GM19463 (cell line): ENCODE measurements around the gene CD81.

Experiments used
- ATAC-seq: cut with Tn5 transposase; IDR thresholded peaks from one replicate; pipeline ENCODE4 v1.9.1; 2021; ENCODE audit warnings: mild to moderate bottlenecking, moderate library complexity; ENCODE audit not compliant: unreplicated experiment

The CD81 gene

DNA sequence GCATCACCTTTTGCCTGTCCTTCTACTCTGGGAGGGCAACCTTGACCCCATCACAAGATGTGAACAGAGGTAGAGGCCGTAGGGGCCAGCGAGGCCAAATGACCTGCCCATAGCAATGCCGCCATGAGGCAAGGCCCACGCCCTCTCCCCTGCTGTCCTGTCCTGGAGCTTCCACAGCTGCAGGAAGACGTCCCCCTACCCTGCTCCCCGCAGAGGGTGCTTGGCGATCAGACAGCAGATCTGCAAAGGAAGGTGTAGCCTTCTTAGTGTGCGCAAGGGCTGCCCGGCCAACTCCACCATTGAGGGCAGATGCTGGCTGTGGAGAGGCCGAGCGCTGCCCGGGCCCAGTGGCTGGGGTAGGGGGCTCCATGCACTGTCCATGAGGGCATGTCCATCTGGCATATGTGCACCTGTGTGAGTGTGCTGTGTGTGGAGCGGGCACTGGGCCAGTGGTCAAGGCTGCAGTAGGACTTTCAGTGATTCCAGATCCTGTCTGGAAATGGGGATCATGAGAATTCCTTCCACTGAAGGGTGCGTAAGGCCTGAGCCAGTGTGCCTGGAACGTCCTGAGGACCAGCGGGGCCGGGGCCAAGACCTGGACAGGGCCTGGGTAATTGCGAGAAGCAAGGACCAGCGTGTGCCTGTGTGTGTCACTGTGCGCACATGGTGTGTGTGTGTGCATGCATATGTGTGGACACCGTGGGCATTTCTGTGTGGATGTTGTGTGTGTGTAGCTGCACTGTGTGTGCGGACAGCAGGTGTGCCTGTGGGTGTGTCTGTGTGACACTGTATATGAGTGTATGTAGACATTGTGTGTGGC is 56.2 kb downstream of the CD81 start:
- no peak for ATAC-seq

DNA sequence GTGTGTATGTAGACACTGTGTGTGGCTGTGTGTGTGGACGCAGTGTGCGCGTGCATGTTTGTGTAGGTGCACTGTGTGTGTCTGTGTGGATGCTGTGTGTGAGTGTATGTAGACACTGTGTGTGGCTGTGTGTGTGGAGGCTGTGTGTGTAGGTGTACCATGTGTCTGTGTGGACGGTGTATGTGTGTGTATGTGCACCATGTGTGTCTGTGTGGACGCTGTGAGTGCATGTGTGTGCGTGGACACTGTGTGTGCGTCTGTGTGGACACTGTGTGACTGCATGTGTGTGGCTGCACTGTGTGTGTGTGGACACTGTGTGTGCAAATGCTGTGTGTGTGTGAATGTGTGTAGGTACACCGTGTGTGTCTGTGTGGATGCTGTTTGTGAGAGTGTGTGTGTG is 56.9 kb downstream of the CD81 start:
- no peak for ATAC-seq

GRCh38 chr11:2434506-2435255 is 57.6 kb downstream of the CD81 start:
- no peak for ATAC-seq

DNA sequence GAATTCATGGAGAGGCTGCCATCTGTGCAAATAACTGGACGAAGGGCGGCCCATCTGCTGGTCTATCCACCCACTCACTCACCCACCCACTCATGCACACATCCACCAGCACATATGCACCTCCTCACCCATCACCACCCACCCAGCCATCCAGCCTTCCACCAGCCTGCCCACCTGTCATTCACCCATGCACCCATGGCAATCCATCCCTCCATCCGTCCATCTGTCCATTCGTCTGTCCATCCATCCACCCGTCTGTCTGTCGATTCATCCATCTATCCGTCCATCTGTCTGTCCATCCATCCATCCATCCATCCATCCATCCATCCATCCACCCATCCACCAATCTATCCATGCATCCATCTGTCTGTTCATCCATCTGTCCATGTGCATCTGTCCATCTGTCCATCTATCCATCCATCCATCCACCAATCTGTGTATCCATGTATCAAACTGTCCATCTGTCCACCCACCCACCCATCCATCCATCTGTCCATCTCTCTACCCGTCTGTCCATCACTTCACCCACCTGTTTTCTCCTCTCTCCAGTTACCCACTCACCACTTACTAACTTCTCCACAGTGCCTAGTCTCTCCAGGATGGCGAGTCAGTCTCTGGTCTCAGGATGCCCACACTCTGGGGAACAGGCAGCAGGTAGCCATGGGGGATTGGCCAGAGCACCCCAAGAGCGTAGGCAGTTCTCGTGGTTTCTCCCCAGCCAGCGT is 58.3 kb downstream of the CD81 start:
- no peak for ATAC-seq

GRCh38 chr11:2436013-2436520 is 59.0 kb downstream of the CD81 start:
- no peak for ATAC-seq

GRCh38 chr11:2436521-2437031 is 59.5 kb downstream of the CD81 start:
- no peak for ATAC-seq

DNA sequence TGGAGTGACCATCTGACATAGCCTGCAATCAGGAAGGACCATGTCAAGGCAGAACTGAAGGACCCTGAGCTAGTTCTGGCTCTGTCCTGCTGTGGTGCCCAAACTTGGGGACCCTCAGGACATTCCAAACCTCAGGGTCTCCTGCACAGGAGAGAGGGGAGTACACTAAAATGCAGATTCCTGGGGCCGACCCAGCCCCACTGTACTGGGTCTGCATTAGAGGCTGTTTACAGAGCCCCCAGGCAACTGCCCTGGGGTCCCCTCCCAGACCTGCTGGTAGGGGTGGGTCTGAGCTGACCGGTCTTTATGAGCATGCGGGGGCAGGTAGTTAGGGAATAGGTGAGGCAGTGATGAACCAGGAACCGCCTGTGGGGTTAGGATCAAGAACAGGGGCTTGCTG is 60.4 kb downstream of the CD81 start:
- ATAC-seq, result no peak

- ATAC-seq, result no peak
These were observed 62.7 kb downstream of the CD81 start for GRCh38 chr11:2439820-2440219.

DNA sequence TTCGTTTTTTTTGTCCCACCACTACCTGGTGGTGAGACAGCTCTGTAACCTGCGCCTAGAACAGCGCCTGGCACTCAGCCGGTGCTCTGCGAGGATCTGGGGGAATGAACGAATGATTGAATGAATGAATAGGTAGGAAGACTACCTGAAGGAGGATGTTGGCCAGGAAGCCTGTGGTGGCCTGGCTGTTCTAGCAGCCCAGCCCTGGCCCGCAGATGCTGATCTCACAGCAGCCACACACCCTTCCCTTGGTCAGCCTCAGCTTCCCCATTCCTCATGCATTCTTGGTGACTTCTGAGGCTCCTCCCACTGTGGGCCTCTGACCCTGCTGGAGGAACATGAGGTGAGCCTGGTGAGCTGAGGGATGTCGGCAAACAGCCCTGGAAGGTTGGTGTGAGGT is 63.5 kb downstream of the CD81 start:
- no peak for ATAC-seq

DNA sequence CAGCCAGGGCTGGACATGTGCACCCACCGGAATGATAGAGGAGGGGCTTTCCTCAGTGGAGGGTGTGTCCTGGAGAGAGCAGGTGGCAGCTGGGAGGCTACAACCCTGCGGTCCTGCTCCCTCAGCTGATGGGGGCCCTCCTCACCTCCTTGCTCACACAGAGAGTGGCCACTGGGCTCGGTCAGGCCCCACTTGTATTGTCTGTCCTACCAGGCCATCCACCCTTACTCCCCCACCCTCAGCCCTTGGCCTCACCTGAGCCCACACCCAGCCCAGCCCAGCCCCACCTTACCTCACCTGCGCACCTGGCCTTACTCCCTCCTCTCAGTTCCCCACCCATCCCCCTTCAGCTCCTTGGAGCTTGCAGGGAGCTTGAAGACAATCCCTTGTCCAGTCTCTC is 64.1 kb downstream of the CD81 start:
- no peak for ATAC-seq

GRCh38 chr11:2442589-2442988 is 65.5 kb downstream of the CD81 start:
- no peak for ATAC-seq

- ATAC-seq, result no peak
These were observed 66.3 kb downstream of the CD81 start for GRCh38 chr11:2443406-2443805.

- ATAC-seq, result no peak
These were observed 67.0 kb downstream of the CD81 start, which contains the start of gene TRPM5 for GRCh38 chr11:2443881-2444820. TSS of gene TRPM5 (minus strand) at chr11:2444514. CDS start at chr11:2423036, 21,478 bp downstream.

- ATAC-seq, result no peak
These were observed 68.0 kb downstream of the CD81 start, which contains the start of gene KCNQ1 for GRCh38 chr11:2444821-2445745. TSS of gene KCNQ1 (plus strand) at chr11:2445008. CDS start at chr11:2445099, 91 bp downstream.

DNA sequence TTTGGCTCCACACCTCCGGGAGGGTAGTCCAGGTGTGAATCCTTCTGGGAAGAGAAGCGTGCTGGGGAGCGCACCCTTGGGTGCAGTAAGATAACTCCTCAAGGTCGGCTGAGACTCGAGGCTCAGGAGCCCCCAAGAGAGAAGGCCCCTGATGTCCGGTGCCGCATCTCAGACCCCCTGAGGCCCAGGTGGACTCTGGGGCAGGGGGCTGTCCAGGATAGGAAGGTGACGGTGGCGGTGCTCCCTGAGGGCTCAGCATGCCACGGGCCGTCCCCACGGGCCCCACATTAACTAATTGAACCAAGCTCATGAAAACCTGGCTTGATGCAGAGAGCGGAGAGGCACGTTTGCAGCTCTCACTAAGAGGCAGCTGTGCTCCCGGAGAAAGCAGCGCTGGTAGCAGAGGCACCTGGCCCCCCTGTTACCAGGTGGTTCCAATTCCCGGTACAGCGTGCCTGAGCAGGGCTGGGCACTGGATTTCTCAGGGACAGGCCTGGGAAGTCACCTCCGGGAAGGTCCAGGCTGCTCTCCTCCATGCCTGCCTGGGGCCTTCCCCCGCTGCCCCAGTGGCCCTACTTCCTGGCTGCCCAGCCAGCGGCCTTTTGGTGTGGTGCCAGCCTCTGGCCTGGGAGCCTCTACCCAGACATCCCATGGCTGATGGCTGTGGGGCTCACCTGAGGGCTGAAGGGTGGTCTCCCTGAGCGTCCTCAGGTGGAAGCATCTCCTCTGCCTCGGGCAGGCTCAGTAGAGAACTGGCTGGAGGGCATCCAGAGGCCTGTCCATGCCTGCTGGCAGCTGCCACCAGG is 68.8 kb downstream of the CD81 start:
- ATAC-seq, result no peak

DNA sequence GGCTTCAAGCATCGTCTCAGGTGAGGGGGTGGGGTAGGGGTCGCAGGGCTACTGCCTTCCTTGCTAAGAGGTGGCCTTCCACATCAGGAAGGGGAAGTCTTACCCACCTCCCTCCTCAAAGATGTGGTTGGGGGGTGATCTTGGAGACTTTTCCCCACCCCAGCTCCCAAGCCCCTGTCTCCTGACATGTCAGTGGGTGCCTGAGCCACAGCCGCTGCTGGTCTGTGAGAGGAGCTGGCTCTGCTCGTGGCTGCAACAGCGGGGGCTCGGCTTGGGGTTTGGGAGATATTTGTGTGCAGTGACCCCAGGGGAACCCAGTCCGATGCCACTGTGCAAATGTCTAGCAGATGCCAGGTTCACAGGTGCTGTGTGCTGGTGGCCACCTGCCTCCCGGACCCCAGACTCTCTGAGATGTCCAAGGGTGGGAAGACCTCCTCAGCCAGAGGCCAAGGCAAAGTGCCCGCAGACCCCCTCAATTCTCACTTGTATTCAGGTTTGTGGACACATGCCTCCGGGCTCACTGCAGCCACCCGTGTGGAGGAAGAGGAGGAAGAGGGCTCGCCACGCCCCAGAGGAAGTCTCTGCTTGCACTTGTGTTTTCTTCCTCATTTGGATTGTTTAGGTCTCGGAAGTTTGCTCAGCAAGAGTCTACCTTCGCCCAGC is 69.6 kb downstream of the CD81 start:
- no peak for ATAC-seq
